22Rv1 (cell line): ENCODE measurements around the gene PDZD4.

ENCODE experiments used
- ZFX ChIP-seq: fragments of 450-650 bp; IDR thresholded peaks from 2 replicates; pipeline ENCODE4 v1.6.1; 2017; ENCODE audit warnings: antibody characterized with exemption, borderline replicate concordance
- TF ChIP-seq, protein P1 (sequence below): fragments of 450-650 bp; IDR thresholded peaks from 2 replicates; pipeline ENCODE4 v1.5.1; 2017; ENCODE audit warnings: mild to moderate bottlenecking

DNA sequence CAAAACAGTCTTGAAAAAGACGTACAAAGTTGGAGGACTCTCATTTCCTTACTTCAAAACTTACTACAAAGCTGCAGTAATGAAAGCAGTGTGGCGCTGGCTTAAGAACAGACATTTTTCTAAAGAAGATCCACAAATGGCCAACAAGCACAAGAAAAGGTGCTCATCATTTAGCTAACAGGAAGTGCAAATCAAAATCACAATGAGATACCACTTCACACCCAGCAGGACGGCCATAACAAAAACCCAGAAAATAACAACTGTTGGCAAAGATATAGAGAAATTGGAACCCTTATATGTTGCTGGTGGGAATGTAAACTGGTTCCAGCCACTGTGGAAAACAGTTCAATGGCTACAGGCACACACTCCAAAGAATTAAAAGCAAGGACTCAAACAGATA lies 3.3 kb downstream of the PDZD4 start:
- TF ChIP-seq, protein P1, sequence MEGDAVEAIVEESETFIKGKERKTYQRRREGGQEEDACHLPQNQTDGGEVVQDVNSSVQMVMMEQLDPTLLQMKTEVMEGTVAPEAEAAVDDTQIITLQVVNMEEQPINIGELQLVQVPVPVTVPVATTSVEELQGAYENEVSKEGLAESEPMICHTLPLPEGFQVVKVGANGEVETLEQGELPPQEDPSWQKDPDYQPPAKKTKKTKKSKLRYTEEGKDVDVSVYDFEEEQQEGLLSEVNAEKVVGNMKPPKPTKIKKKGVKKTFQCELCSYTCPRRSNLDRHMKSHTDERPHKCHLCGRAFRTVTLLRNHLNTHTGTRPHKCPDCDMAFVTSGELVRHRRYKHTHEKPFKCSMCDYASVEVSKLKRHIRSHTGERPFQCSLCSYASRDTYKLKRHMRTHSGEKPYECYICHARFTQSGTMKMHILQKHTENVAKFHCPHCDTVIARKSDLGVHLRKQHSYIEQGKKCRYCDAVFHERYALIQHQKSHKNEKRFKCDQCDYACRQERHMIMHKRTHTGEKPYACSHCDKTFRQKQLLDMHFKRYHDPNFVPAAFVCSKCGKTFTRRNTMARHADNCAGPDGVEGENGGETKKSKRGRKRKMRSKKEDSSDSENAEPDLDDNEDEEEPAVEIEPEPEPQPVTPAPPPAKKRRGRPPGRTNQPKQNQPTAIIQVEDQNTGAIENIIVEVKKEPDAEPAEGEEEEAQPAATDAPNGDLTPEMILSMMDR, result no peak
- TF ChIP-seq ZFX, result no peak
